Erythroblast (primary cell): ENCODE results near the gene SDF2.
A peak's percentile ranks its signal among the peaks of the same experiment; 100 is the strongest.

Experiments used
- DNase-seq, 2 experiments: peaks; one replicate each; lab custom pipeline; 2025; lab: John Stamatoyannopoulos, UW
- GATA1 ChIP-seq: IDR thresholded peaks from 2 replicates; pipeline ENCODE4 v1.6.1; 2011; ENCODE audit warnings: low read depth, mild to moderate bottlenecking, control low read depth, low read length, moderate library complexity
- POLR2A ChIP-seq: IDR thresholded peaks from 2 replicates; pipeline ENCODE4 v1.6.1; 2011; ENCODE audit warnings: mild to moderate bottlenecking, low read length

Gene SDF2

DNA sequence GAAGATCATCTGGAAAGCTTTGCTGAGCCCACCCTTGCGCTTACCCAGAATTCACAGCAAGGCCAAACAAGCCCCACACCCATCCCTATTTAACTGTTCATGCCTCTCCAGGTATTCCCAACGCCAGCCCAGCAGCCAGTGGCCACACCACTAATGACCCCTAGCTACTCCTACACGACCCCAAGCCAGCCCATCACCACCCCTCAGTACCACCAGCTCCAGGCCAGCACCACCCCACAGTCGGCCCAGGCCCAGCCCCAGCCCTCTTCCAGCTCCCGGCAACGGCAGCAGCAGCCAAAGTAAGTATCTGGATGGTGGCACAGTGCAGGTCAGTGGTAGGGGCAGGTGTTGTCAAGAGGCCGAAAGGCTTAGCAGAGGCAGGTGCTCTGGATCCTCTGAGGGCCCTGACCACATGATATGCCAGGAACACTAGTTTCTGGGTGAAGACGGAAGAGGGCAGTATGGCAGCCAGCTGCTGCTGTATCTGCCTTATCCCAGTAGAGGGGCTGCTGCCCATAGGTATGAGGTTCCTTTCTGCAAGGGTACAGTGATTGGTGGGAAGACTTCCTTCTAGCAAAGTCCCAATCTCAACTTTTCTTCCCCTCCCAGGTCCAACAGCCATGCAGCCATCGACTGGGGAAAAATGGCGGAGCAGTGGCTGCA lies 39.3 kb upstream of the SDF2 start:
- no peak for DNase-seq
- TF ChIP-seq GATA1, result no peak
- TF ChIP-seq POLR2A, result no peak

- no peak for TF ChIP-seq POLR2A
- TF ChIP-seq GATA1, result no peak
- DNase-seq, result no peak
Observed at GRCh38 chr17:28700278-28700677, 38.6 kb upstream of the SDF2 start.

DNA sequence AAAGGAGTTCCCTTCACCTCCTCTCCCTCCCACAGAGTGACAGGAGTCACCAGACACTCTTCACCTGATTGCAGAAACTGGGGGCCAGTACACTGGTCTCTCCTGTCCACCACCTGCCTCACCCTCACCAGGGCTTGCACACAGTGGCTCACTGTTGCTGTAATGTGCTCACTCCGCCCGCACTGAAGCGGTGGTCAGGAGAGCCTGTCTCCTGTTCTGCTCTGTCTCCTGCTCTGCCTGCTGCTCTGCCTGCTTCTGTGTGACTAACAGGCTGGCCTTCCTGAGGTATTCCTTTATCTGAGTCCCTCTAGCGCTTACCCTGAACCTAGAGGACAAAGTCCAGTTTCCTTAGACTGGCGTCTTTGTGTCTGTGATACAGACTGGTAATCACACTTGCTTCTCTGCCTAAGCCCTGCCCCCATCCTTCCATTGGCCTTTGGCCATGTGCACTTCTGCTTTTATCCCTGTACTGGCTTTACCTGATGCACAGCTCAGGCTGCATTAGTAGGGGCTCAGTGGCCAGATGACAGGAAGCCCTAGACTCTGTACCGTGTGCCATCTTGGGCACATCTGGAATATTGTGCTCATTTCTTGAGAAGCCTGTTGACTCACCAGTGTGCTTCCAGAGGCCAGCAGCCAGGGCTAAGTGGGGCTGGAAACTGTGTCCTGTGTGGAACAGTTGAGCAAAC lies 36.7 kb upstream of the SDF2 start:
- no peak for TF ChIP-seq GATA1
- TF ChIP-seq POLR2A, result no peak
- DNase-seq, result peak in 1 of 2 experiments; percentile 26

DNA sequence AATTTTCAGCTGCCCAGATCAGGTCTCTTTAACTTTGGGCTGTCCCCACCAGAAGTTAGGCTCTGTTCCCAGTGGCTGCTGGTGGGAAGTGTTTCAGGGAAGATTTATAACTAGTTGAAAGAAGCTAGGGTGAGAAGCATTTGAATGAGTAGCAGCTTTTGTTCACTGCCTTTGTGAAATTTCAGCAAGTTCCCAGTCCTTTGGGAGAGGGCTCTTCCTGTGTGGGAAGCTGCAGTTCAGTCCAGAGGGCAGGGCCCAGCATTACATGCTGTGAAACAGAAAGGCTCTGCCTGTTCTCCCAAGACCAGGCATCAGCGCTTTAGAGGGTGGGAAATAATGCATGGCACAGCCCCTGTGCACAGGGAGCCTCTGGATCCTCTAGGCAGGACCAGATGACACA lies 32.2 kb upstream of the SDF2 start:
- no peak for DNase-seq
- TF ChIP-seq GATA1 (no peak), POLR2A (no peak)

- no peak for DNase-seq
- TF ChIP-seq POLR2A (no peak), GATA1 (no peak)
Observed at GRCh38 chr17:28689011-28689410, 27.3 kb upstream of the SDF2 start.

DNA sequence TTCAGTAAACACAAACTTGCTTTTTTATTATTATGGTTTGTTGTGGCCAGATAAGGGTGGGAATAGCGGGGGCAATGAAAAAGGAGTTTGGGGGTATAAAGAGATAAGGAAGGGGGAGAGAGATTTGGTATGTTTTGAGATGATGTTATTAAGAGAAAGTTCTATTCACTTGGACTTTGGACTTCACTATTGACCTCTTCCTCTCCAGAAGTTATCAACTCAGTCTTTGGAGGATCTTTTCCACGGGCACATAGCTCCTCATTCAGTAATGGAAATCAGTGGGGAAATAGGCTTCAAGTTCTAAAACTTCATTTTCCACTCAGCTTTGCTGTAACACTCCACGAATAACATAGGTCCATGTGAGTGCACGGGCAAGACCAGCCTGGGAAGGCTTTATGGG lies 26.8 kb upstream of the SDF2 start:
- no peak for TF ChIP-seq GATA1
- TF ChIP-seq POLR2A, result no peak
- DNase-seq, result no peak

DNA sequence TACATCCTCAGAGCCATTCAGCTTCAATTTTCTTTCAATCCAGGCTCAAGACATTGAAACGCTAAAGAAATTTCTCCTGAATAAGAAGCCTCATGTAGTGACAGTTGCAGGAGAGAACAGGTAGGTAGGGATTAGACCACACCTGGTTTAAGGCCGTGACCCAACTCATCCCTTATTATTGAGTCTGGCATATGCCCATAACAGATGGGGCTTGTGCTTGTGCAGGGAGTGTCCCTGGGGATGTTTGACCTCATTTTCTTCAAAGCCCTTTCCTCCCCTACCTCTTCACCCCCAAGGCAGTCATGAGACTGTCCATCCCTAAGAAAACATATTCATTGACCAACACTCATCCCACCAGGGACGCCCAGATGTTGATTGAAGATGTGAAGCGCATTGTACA lies 24.6 kb upstream of the SDF2 start:
- no peak for DNase-seq
- no peak for TF ChIP-seq POLR2A
- TF ChIP-seq GATA1, result no peak

DNA sequence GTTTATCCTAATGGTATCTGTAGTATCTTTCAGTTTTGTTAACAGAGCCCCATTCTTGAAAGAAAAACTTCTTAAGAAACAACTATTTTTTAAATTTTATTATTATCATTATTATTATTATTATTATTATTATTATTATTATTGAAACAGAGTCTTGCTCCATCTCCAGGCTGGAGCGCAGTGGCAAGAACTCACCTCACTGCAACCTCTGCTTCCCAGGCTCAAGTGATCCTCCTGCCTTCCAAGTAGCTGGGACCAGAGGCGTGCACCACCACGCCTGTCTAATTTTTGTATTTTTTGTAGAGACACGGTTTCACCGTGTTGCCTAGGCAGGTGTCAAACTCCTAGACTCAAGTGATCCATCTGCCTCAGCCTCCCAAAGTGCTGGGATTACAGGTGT lies 23.7 kb upstream of the SDF2 start:
- TF ChIP-seq GATA1 (no peak), POLR2A (no peak)
- DNase-seq, result no peak

- TF ChIP-seq POLR2A (no peak), GATA1 (no peak)
- peak; percentile 31 to 40 for DNase-seq
Observed at GRCh38 chr17:28684963-28685362, 23.3 kb upstream of the SDF2 start.

GRCh38 chr17:28682655-28683054 lies 20.9 kb upstream of the SDF2 start:
- TF ChIP-seq GATA1, result no peak
- no peak for TF ChIP-seq POLR2A
- no peak for DNase-seq

DNA sequence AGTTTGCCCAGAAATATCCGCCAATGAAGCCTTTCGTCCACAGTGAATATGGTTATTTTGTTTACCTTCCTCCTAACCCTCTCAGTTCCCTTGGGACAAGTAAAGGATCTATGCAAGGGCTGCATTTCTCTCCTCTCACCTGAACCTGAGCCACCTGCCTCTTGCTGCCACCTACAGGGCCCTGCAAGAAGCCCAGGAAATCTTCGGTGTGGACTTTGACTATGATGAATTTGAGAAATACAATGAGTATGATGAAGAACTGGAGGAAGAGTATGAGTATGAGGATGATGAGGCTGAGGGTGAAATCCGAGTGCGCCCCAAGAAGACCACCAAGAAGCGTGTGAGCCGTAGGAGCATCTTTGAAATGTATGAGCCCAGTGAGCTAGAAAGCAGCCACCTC lies 14.3 kb upstream of the SDF2 start:
- TF ChIP-seq GATA1 (no peak), POLR2A (no peak)
- peak in 1 of 2 experiments; percentile 34 for DNase-seq

DNA sequence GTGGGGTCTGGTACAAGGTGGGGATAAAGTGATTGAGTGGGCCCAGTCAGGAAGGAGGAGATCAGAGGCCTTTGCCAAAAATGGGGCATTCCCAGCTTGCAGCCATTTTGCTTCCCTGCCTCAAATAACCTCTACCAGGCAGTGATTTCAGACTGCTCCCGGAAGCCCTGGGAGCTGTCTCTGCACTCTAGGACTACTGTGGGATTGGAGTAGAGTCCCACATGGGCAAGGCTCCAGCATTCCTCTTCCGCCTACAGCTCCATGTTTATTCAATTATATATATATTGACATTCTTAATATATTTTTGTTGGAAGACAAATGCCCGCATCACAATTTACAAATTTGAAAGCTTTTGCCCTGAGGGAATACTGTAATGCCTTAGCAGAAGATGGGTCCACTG lies 13.8 kb upstream of the SDF2 start:
- TF ChIP-seq POLR2A (no peak), GATA1 (no peak)
- DNase-seq, result no peak

- TF ChIP-seq GATA1, result no peak
- no peak for TF ChIP-seq POLR2A
- DNase-seq, result no peak
Observed at GRCh38 chr17:28669918-28670317, 8.2 kb upstream of the SDF2 start.

- no peak for DNase-seq
- TF ChIP-seq GATA1 (no peak), POLR2A (no peak)
Observed at GRCh38 chr17:28667870-28668269, 6.2 kb upstream of the SDF2 start.

- DNase-seq, result no peak
- TF ChIP-seq POLR2A (no peak), GATA1 (no peak)
Observed at GRCh38 chr17:28665994-28666393, 4.3 kb upstream of the SDF2 start.
